Endothelial cell of umbilical vein (primary cell): ENCODE data around the gene PUM2. TPM values are rescaled to one million over a fixed set of nuclear protein-coding genes. Genes with fewer than 3 reads are reported as not detected.

Experiments
- BruUV-seq: library from RNA; stranded (reverse); fragments of 400-500 nt; replicated peaks from 2 replicates; lab custom pipeline; 2021; lab: Mats Ljungman, UMichigan
- CTCF ChIA-PET: fragments of 300-600, 350-600 bp; sonication (Branson Sonifier 250); formaldehyde crosslinking; loops from one replicate; lab custom pipeline; 2021; ENCODE audit warnings: antibody characterized with exemption, inconsistent platforms; lab: Charles Lee
- POLR2A ChIA-PET: fragments of 300-600, 350-600 bp; sonication (Branson Sonifier 250); formaldehyde crosslinking; loops from one replicate; lab custom pipeline; 2021; ENCODE audit warnings: antibody characterized with exemption, inconsistent platforms; lab: Charles Lee
- DNase-seq: peaks from one replicate; pipeline ENCODE4 v3.0.0-alpha.2; 2011; ENCODE audit warnings: low read depth, low spot score
- FAIRE-seq: peaks from 2 replicates; lab custom pipeline; 2011; peaks lifted over from hg19 to GRCh38; lab: Jason Lieb, UNC
- H2AFZ ChIP-seq: 2 replicates; pipeline ENCODE4 v1.6.0; 2012; ENCODE audit warnings: low read depth, low read length, control low read depth, inconsistent platforms
- H3K27ac ChIP-seq: 2 replicates; pipeline ENCODE4 v1.5.1; 2011; ENCODE audit warnings: low read depth, mild to moderate bottlenecking, control low read depth, low read length, moderate library complexity; ENCODE audit not compliant: insufficient read depth
- H3K27me3 ChIP-seq, 2 experiments: 2 replicates each; pipeline versions ENCODE4 v1.6.0 to v1.6.1; 2011; ENCODE audit warnings: low read length in 2 of 2, mixed read lengths in 1 of 2; ENCODE audit not compliant: control insufficient read depth in 2 of 2, insufficient read depth in 2 of 2
- H3K36me3 ChIP-seq, 2 experiments: 2 replicates in 1 of 2; 3 replicates in 1 of 2; pipeline ENCODE4 v1.5.1; 2011; ENCODE audit warnings: low read length in 2 of 2, mild to moderate bottlenecking in 1 of 2, moderate library complexity in 1 of 2; ENCODE audit not compliant: control insufficient read depth in 2 of 2, insufficient read depth in 2 of 2; ENCODE audit errors: extremely low read depth in 1 of 2
- H3K4me1 ChIP-seq: 3 replicates; pipeline ENCODE4 v1.5.1; 2011; ENCODE audit warnings: mild to moderate bottlenecking, low read length; ENCODE audit not compliant: control insufficient read depth, insufficient read depth; ENCODE audit errors: extremely low read depth
- H3K4me2 ChIP-seq: 2 replicates; pipeline ENCODE4 v1.6.1; 2011; ENCODE audit warnings: low read length, control low read depth, mixed read lengths; ENCODE audit not compliant: insufficient read depth
- H3K4me3 ChIP-seq, 3 experiments: fragments of 200-600 bp in 1 of 3; sonication (generic), shearing (Covaris generic) in 1 of 3; replicated peaks in 1 of 3; 2 replicates each; pipeline ENCODE4 v1.5.1; 2011 to 2016; ENCODE audit warnings: control low read depth in 3 of 3, low read length in 3 of 3, mild to moderate bottlenecking in 2 of 3, inconsistent platforms in 1 of 3, low read depth in 1 of 3, moderate library complexity in 1 of 3; ENCODE audit not compliant: insufficient read depth in 1 of 3
- H3K79me2 ChIP-seq: 2 replicates; pipeline ENCODE4 v1.6.0; 2012; ENCODE audit warnings: low read length, inconsistent platforms; ENCODE audit not compliant: control insufficient read depth, insufficient read depth
- H3K9ac ChIP-seq: replicated peaks from 2 replicates; pipeline ENCODE3; 2011; ENCODE audit warnings: low read length, control low read depth; ENCODE audit not compliant: insufficient read depth; ENCODE audit errors: extremely low read depth
- H3K9me1 ChIP-seq: replicated peaks from 3 replicates; pipeline ENCODE4 v1.6.0; 2011; ENCODE audit warnings: mild to moderate bottlenecking, low read length; ENCODE audit not compliant: control insufficient read depth, insufficient read depth; ENCODE audit errors: extremely low read depth
- H3K9me3 ChIP-seq: replicated peaks from 2 replicates; pipeline ENCODE4 v1.5.1; 2012; ENCODE audit warnings: low read length, inconsistent platforms; ENCODE audit not compliant: control insufficient read depth, insufficient read depth
- H4K20me1 ChIP-seq: replicated peaks from 2 replicates; pipeline ENCODE3; 2011; ENCODE audit warnings: mild to moderate bottlenecking, low read length; ENCODE audit not compliant: control insufficient read depth, insufficient read depth; ENCODE audit errors: extremely low read depth
- CTCF ChIP-seq, 2 donors: IDR thresholded peaks; 1 replicate in 1 of 2; 2 replicates in 1 of 2; pipeline ENCODE4 v1.5.1; 2011; ENCODE audit warnings: low read length in 2 of 2, mild to moderate bottlenecking in 2 of 2, moderate library complexity in 2 of 2, control low read depth in 1 of 2, inconsistent platforms in 1 of 2, low read depth in 1 of 2; ENCODE audit not compliant: insufficient read depth in 1 of 2; ENCODE audit errors: extremely low read depth in 1 of 2
- EZH2 ChIP-seq: IDR thresholded peaks from 2 replicates; pipeline ENCODE4 v1.6.1; 2012; ENCODE audit warnings: borderline replicate concordance, low read depth, mild to moderate bottlenecking, moderate library complexity, low read length, inconsistent platforms; ENCODE audit not compliant: severe bottlenecking
- FOS ChIP-seq: IDR thresholded peaks from 2 replicates; pipeline ENCODE4 v1.6.1; 2011; ENCODE audit warnings: mild to moderate bottlenecking, low read length, moderate library complexity, borderline replicate concordance; ENCODE audit not compliant: insufficient read depth
- GATA2 ChIP-seq: IDR thresholded peaks from 2 replicates; pipeline ENCODE4 v1.7.0; 2011; ENCODE audit warnings: low read depth, mild to moderate bottlenecking, moderate library complexity, mixed read lengths, low read length; ENCODE audit not compliant: insufficient read length, insufficient read depth
- JUN ChIP-seq: IDR thresholded peaks from 2 replicates; pipeline ENCODE4 v1.6.1; 2011; ENCODE audit warnings: borderline replicate concordance, low read depth; ENCODE audit not compliant: insufficient read length, insufficient read depth
- MAX ChIP-seq: IDR thresholded peaks from 2 replicates; pipeline ENCODE4 v1.6.1; 2011; ENCODE audit not compliant: insufficient read depth, insufficient read length
- MYC ChIP-seq: IDR thresholded peaks from one replicate; pipeline ENCODE4 v1.6.1; 2011; ENCODE audit warnings: mild to moderate bottlenecking, low read depth, low read length
- POLR2A ChIP-seq: IDR thresholded peaks from 2 replicates; pipeline ENCODE4 v1.6.1; 2012; ENCODE audit warnings: low read depth, mild to moderate bottlenecking, control low read depth, low read length
- POLR2AphosphoS5 ChIP-seq: IDR thresholded peaks from 2 replicates; pipeline ENCODE4 v1.6.1; 2012; ENCODE audit warnings: low read depth, mild to moderate bottlenecking, control low read depth, low read length, moderate library complexity; ENCODE audit not compliant: insufficient read depth
- dilution Hi-C: fragments of 300-500 bp; cut with MboI; formaldehyde crosslinking; loops from one replicate; pipeline ENCODE4 v1.15.0; 2019; ENCODE audit warnings: low sequenced_read_pairs; ENCODE audit not compliant: extremely low pct_ligation_motif_present
- intact Hi-C: fragments of 100-400 bp; cut with micrococcal nuclease; formaldehyde crosslinking; loops from one replicate; pipeline ENCODE4 v1.10.0; 2022
- polyA plus RNA-seq, 4 experiments: library from polyadenylated mRNA; depleted of rRNA in 3 of 4; stranded (reverse) in 3 of 4; unstranded in 1 of 4; fragments of >200 nt; gene quantifications; 2 replicates each; pipeline versions ENCODE4 v1.2.1 to v1.2.3, GENCODE V29; 2011 to 2012; ENCODE audit warnings: missing spikeins in 1 of 4
- total RNA-seq: library from RNA; stranded (reverse); gene quantifications from 2 replicates; pipeline ENCODE4 v1.2.3, GENCODE V29; 2021

The PUM2 gene
- total and polyA plus RNA-seq, 2 donors (not counting 3 experiments of a cell fraction or from before 2014, with no cell fraction given), result 32.9 to 83.7 TPM

- Histone ChIP-seq H3K27me3 (no peaks in the 10 kb centered on the region), H3K4me1 (peaks cover 3% of the 10 kb centered on the region), H3K4me3 (no peak overlapping the region), H2AFZ (no peak overlapping the region), H3K9ac (no peak overlapping the region), H3K27ac (no peak overlapping the region), H4K20me1 (peaks cover 40% of the 10 kb centered on the region), H3K4me2 (no peak overlapping the region), H3K36me3 (peaks cover 0 to 2% of the 10 kb centered on the region in 2 experiments), H3K9me1 (no peaks in the 10 kb centered on the region), H3K79me2 (peaks cover 100% of the 10 kb centered on the region), H3K9me3 (no peaks in the 10 kb centered on the region)
- no TSS peak for BruUV-seq
- TF ChIP-seq JUN, result no peak
- no peak for TF ChIP-seq EZH2
- no peak for TF ChIP-seq POLR2AphosphoS5
- no peak for TF ChIP-seq MAX
- TF ChIP-seq GATA2, result no peak
- TF ChIP-seq MYC, result no peak
- TF ChIP-seq CTCF (IDR thresholded peaks at IDR 0.05; ENCODE audit: extremely low read depth in 1 of 2, insufficient read depth in 1 of 2, low read depth in 1 of 2, low read length in 2 of 2), result no peak
- no peak for TF ChIP-seq FOS
- no peak for TF ChIP-seq POLR2A
- intact Hi-C loops, result no loop called here
- ChIA-PET CTCF (interaction anchor here (0.5 kb wide), 1 partner anchor 20 kb away, joined by 4 read pairs; no protein-coding TSS in a partner anchor), POLR2A (no interaction called here)
- DNase-seq (no peak), FAIRE-seq (no peak)
- dilution Hi-C loops, result no loop called here
These were observed 16.9 kb downstream of the PUM2 start for GRCh38 chr2:20333738-20334137.
